Activated T-cell treated with anti-CD3 and anti-CD28 coated beads, Interleukin-2, amount 50 U/mL, for 72 hours (primary cell): ENCODE data around the gene EMP2. TPM values are rescaled to one million over a fixed set of nuclear protein-coding genes. Genes with fewer than 3 reads are reported as not detected.
"Not testable (repeated sequence)": the region's sequence is repeated elsewhere in the genome, so short reads cannot be mapped to it uniquely, and the experiment has no call there.

ENCODE experiments used
- ATAC-seq, 2 donors: fragments of 150-1000 bp; cut with Tn5 transposase; replicated peaks in 1 of 2; 2 replicates each; pipeline ENCODE4 v1.10.0; 2021; ENCODE audit warnings: moderate library complexity in 2 of 2, mild to moderate bottlenecking in 1 of 2
- DNase-seq, 2 donors: peaks; one replicate each; pipeline ENCODE4 v3.0.0; 2021 to 2022; ENCODE audit warnings: mixed read lengths in 1 of 2
- H3K27ac Mint-ChIP-seq: one replicate; pipeline ENCODE4 v1.8.0; 2022; ENCODE audit warnings: mild to moderate bottlenecking, moderate library complexity, mixed read lengths
- H3K27me3 Mint-ChIP-seq: one replicate; pipeline ENCODE4 v1.8.0; 2022; ENCODE audit warnings: low read depth, mixed read lengths
- H3K36me3 Mint-ChIP-seq, 2 donors: one replicate each; pipeline ENCODE4 v1.8.0; 2022; ENCODE audit warnings: mixed read lengths in 2 of 2, mild to moderate bottlenecking in 1 of 2; ENCODE audit not compliant: insufficient read depth in 2 of 2
- H3K4me1 Mint-ChIP-seq: one replicate; pipeline ENCODE4 v1.8.0; 2022; ENCODE audit warnings: low read depth, mixed read lengths
- H3K4me3 Mint-ChIP-seq, 2 donors: one replicate each; pipeline ENCODE4 v1.8.0; 2022; ENCODE audit warnings: mild to moderate bottlenecking in 2 of 2, mixed read lengths in 2 of 2, moderate library complexity in 2 of 2
- H3K9me3 Mint-ChIP-seq, 2 donors: one replicate each; pipeline ENCODE4 v1.8.0; 2022; ENCODE audit warnings: mixed read lengths in 2 of 2
- total RNA-seq, 2 donors: library from RNA; stranded (reverse); gene quantifications; one replicate each; pipeline ENCODE4 v1.2.3, GENCODE V29; 2022

EMP2 gene
- total RNA-seq, 2 donors from 2014 or later, result 0.07 TPM; not detected in 1

GRCh38 chr16:10547708-10548107, 32.7 kb downstream of the EMP2 start:
- peaks cover 6% of the 10 kb centered on the region for H3K27me3 Mint-ChIP-seq
- H3K4me1 Mint-ChIP-seq, result peaks cover 3% of the 10 kb centered on the region
- no peak for DNase-seq
- H3K36me3 Mint-ChIP-seq, result peaks cover 2% of the 10 kb centered on the region in 2 donors
- no peak for ATAC-seq
- no peak overlapping the region for H3K4me3 Mint-ChIP-seq
- H3K27ac Mint-ChIP-seq, result no peak overlapping the region
- H3K9me3 Mint-ChIP-seq, result peaks cover 3 to 5% of the 10 kb centered on the region in 2 donors

- H3K27ac Mint-ChIP-seq, result no peak overlapping the region
- peaks cover 3 to 5% of the 10 kb centered on the region in 2 donors for H3K9me3 Mint-ChIP-seq
- ATAC-seq (no peak), DNase-seq (no peak)
- no peak overlapping the region for H3K4me3 Mint-ChIP-seq
- peaks cover 2% of the 10 kb centered on the region in 2 donors for H3K36me3 Mint-ChIP-seq
- H3K27me3 Mint-ChIP-seq, result no peaks in the 10 kb centered on the region
- H3K4me1 Mint-ChIP-seq, result no peaks in the 10 kb centered on the region
These were observed 37.0 kb downstream of the EMP2 start for GRCh38 chr16:10543231-10543977.

- H3K4me3 Mint-ChIP-seq, result no peak overlapping the region
- peaks cover 3% of the 10 kb centered on the region for H3K4me1 Mint-ChIP-seq
- H3K27ac Mint-ChIP-seq, result no peak overlapping the region
- DNase-seq, result no peak
- H3K36me3 Mint-ChIP-seq, result no peaks in the 10 kb centered on the region
- H3K9me3 Mint-ChIP-seq, result no peaks in the 10 kb centered on the region
- H3K27me3 Mint-ChIP-seq, result peaks cover 4% of the 10 kb centered on the region
- no peak for ATAC-seq
These were observed 39.0 kb downstream of the EMP2 start for GRCh38 chr16:10541366-10541765.

- H3K9me3 Mint-ChIP-seq, result no peaks in the 10 kb centered on the region
- H3K36me3 Mint-ChIP-seq, result no peaks in the 10 kb centered on the region
- no peak overlapping the region for H3K27ac Mint-ChIP-seq
- ATAC-seq (no peak), DNase-seq (no peak)
- H3K4me1 Mint-ChIP-seq, result peaks cover 6% of the 10 kb centered on the region
- peaks cover 5% of the 10 kb centered on the region for H3K27me3 Mint-ChIP-seq
- no peak overlapping the region for H3K4me3 Mint-ChIP-seq
These were observed 40.6 kb downstream of the EMP2 start for GRCh38 chr16:10539793-10540192.

GRCh38 chr16:10539236-10539635, 41.2 kb downstream of the EMP2 start:
- Mint-ChIP-seq H3K4me1 (peaks cover 6% of the 10 kb centered on the region), H3K27ac (no peak overlapping the region), H3K27me3 (peaks cover 5% of the 10 kb centered on the region), H3K9me3 (no peaks in the 10 kb centered on the region), H3K36me3 (no peaks in the 10 kb centered on the region), H3K4me3 (no peak overlapping the region)
- no peak for DNase-seq
- ATAC-seq, result no peak

- Mint-ChIP-seq H3K4me1 (peaks cover 6% of the 10 kb centered on the region), H3K27ac (no peak overlapping the region), H3K9me3 (no peaks in the 10 kb centered on the region), H3K27me3 (peaks cover 5% of the 10 kb centered on the region), H3K4me3 (no peak overlapping the region), H3K36me3 (no peaks in the 10 kb centered on the region)
- ATAC-seq (no peak), DNase-seq (no peak)
These were observed 41.8 kb downstream of the EMP2 start for GRCh38 chr16:10538583-10538982.

- Mint-ChIP-seq H3K27ac (no peak overlapping the region), H3K9me3 (no peaks in the 10 kb centered on the region), H3K4me3 (no peak overlapping the region), H3K27me3 (peaks cover 5% of the 10 kb centered on the region), H3K36me3 (no peaks in the 10 kb centered on the region), H3K4me1 (peaks cover 6% of the 10 kb centered on the region)
- DNase-seq (no peak), ATAC-seq (no peak)
These were observed 42.5 kb downstream of the EMP2 start for GRCh38 chr16:10537946-10538345.

GRCh38 chr16:10536814-10537389, 43.5 kb downstream of the EMP2 start:
- ATAC-seq (peak in 1 of 2 donors; percentile 30), DNase-seq (no peak)
- H3K4me1 Mint-ChIP-seq, result peaks cover 6% of the 10 kb centered on the region
- H3K36me3 Mint-ChIP-seq, result no peaks in the 10 kb centered on the region
- H3K9me3 Mint-ChIP-seq, result no peaks in the 10 kb centered on the region
- no peak overlapping the region for H3K27ac Mint-ChIP-seq
- peaks cover 5% of the 10 kb centered on the region for H3K27me3 Mint-ChIP-seq
- H3K4me3 Mint-ChIP-seq, result no peak overlapping the region

- not testable (repeated sequence) for H3K9me3 Mint-ChIP-seq, H3K27me3 Mint-ChIP-seq
These were observed 44.1 kb downstream of the EMP2 start for GRCh38 chr16:10536328-10536727.

GRCh38 chr16:10535461-10535860, 44.9 kb downstream of the EMP2 start:
- no peak overlapping the region for H3K4me3 Mint-ChIP-seq
- no peaks in the 10 kb centered on the region for H3K9me3 Mint-ChIP-seq
- no peak overlapping the region for H3K27ac Mint-ChIP-seq
- H3K27me3 Mint-ChIP-seq, result peaks cover 5% of the 10 kb centered on the region
- ATAC-seq (no peak), DNase-seq (no peak)
- H3K36me3 Mint-ChIP-seq, result no peaks in the 10 kb centered on the region
- H3K4me1 Mint-ChIP-seq, result peaks cover 6% of the 10 kb centered on the region

More at GRCh38 chr16:10536328-10536727, 44.1 kb downstream of the EMP2 start:
- DNase-seq, H3K36me3 Mint-ChIP-seq, H3K4me1 Mint-ChIP-seq, H3K27ac Mint-ChIP-seq, ATAC-seq, H3K4me3 Mint-ChIP-seq: not testable (repeated sequence)

GRCh38 chr16:10534748-10535147, 45.6 kb downstream of the EMP2 start:
- Mint-ChIP-seq H3K27me3 (peaks cover 5% of the 10 kb centered on the region), H3K9me3 (no peaks in the 10 kb centered on the region), H3K36me3 (no peaks in the 10 kb centered on the region), H3K4me1 (peaks cover 6% of the 10 kb centered on the region), H3K27ac (no peak overlapping the region), H3K4me3 (no peak overlapping the region)
- ATAC-seq (no peak), DNase-seq (no peak)

- H3K4me1 Mint-ChIP-seq, H3K4me3 Mint-ChIP-seq, H3K9me3 Mint-ChIP-seq, H3K36me3 Mint-ChIP-seq, H3K27ac Mint-ChIP-seq, ATAC-seq, H3K27me3 Mint-ChIP-seq, DNase-seq: not testable (repeated sequence)
These were observed 46.8 kb downstream of the EMP2 start for GRCh38 chr16:10533612-10534011.

GRCh38 chr16:10531582-10531981, 48.8 kb downstream of the EMP2 start:
- Mint-ChIP-seq H3K4me3 (no peak overlapping the region), H3K9me3 (no peaks in the 10 kb centered on the region), H3K27me3 (peaks cover 4% of the 10 kb centered on the region), H3K4me1 (peaks cover 5% of the 10 kb centered on the region), H3K27ac (no peak overlapping the region), H3K36me3 (no peaks in the 10 kb centered on the region)
- DNase-seq (no peak), ATAC-seq (no peak)

- no peaks in the 10 kb centered on the region for H3K4me1 Mint-ChIP-seq
- ATAC-seq (no peak), DNase-seq (no peak)
- no peaks in the 10 kb centered on the region for H3K27me3 Mint-ChIP-seq
- H3K4me3 Mint-ChIP-seq, result no peak overlapping the region
- H3K9me3 Mint-ChIP-seq, result no peaks in the 10 kb centered on the region
- H3K27ac Mint-ChIP-seq, result no peak overlapping the region
- no peaks in the 10 kb centered on the region for H3K36me3 Mint-ChIP-seq
These were observed 49.7 kb downstream of the EMP2 start for GRCh38 chr16:10530685-10531084.
